ENCODE measurements around the gene MYRFL. TPM values are rescaled to one million over a fixed set of nuclear protein-coding genes. Genes with fewer than 3 reads are reported as not detected.

Gene MYRFL
- total RNA-seq, 4 donors from 2014 or later: not detected

- TF ChIP-seq EP300 (IDR thresholded peaks at IDR 0.05) (no peak), CTCF (IDR thresholded peaks at IDR 0.05) (no peak), POLR2A (IDR thresholded peaks at IDR 0.05; ENCODE audit: low read depth) (no peak), POLR2AphosphoS5 (IDR thresholded peaks at IDR 0.05) (no peak)
- H3K4me3 ChIP-seq: no peak overlapping the region
- no peak for DNase-seq (ENCODE audit: extremely low spot score)
- H3K36me3 ChIP-seq: no peaks in the 10 kb centered on the region
- intact Hi-C loops (cut with DNase I): no loop called here
- WGBS: 90% methylated on average over 6 of the region's 6 CpGs
- peaks cover 0 to 4% (median 2%) of the 10 kb centered on the region in 4 donors for H3K9me3 ChIP-seq
- H3K4me1 ChIP-seq: no peaks in the 10 kb centered on the region
- H3K27me3 ChIP-seq: no peaks in the 10 kb centered on the region
- H3K27ac ChIP-seq (replicated peaks in 1 of 4): no peak overlapping the region
Observed at GRCh38 chr12:69949311-69950002, 124.4 kb downstream of the MYRFL start.

- H3K27ac ChIP-seq (replicated peaks in 1 of 4): no peak overlapping the region
- H3K9me3 ChIP-seq: peaks cover 0 to 4% (median 2%) of the 10 kb centered on the region in 4 donors
- H3K27me3 ChIP-seq: no peaks in the 10 kb centered on the region
- H3K36me3 ChIP-seq: no peaks in the 10 kb centered on the region
- intact Hi-C loops (cut with DNase I): no loop called here
- TF ChIP-seq EP300 (IDR thresholded peaks at IDR 0.05): no peak
- TF ChIP-seq POLR2AphosphoS5 (IDR thresholded peaks at IDR 0.05): no peak
- no peak for TF ChIP-seq CTCF (IDR thresholded peaks at IDR 0.05)
- TF ChIP-seq POLR2A (IDR thresholded peaks at IDR 0.05; ENCODE audit: low read depth): no peak
- DNase-seq (ENCODE audit: extremely low spot score): no peak
- no peak overlapping the region for H3K4me3 ChIP-seq
- 90% methylated on average over 5 of the region's 5 CpGs for WGBS
- H3K4me1 ChIP-seq: no peaks in the 10 kb centered on the region
Observed at GRCh38 chr12:69951108-69951507, 126.1 kb downstream of the MYRFL start.

GRCh38 chr12:69952890-69953289, 127.9 kb downstream of the MYRFL start:
- TF ChIP-seq POLR2AphosphoS5 (IDR thresholded peaks at IDR 0.05) (no peak), CTCF (IDR thresholded peaks at IDR 0.05) (no peak), EP300 (IDR thresholded peaks at IDR 0.05) (no peak), POLR2A (IDR thresholded peaks at IDR 0.05; ENCODE audit: low read depth) (no peak)
- Histone ChIP-seq H3K4me3 (no peak overlapping the region), H3K9me3 (peaks cover 0 to 4% (median 2%) of the 10 kb centered on the region in 4 donors), H3K4me1 (no peaks in the 10 kb centered on the region), H3K27ac (replicated peaks in 1 of 4) (no peak overlapping the region), H3K36me3 (no peaks in the 10 kb centered on the region), H3K27me3 (no peaks in the 10 kb centered on the region)
- no peak for DNase-seq (ENCODE audit: extremely low spot score)
- WGBS: 92% methylated on average over 2 of the region's 2 CpGs
- intact Hi-C loops (cut with DNase I): no loop called here

- no peak overlapping the region for H3K27ac ChIP-seq (replicated peaks in 1 of 4)
- H3K4me1 ChIP-seq: no peaks in the 10 kb centered on the region
- H3K4me3 ChIP-seq: no peak overlapping the region
- TF ChIP-seq CTCF (IDR thresholded peaks at IDR 0.05) (no peak), EP300 (IDR thresholded peaks at IDR 0.05) (no peak), POLR2A (IDR thresholded peaks at IDR 0.05; ENCODE audit: low read depth) (no peak), POLR2AphosphoS5 (IDR thresholded peaks at IDR 0.05) (no peak)
- no peaks in the 10 kb centered on the region for H3K36me3 ChIP-seq
- intact Hi-C loops (cut with DNase I): no loop called here
- no peak for DNase-seq (ENCODE audit: extremely low spot score)
- H3K27me3 ChIP-seq: no peaks in the 10 kb centered on the region
- no peaks in the 10 kb centered on the region for H3K9me3 ChIP-seq
Observed at GRCh38 chr12:69961246-69961645, 136.2 kb downstream of the MYRFL start.

- no peak overlapping the region for H3K4me3 ChIP-seq
- peak in 1 of 2 donors; percentile 17 for TF ChIP-seq POLR2AphosphoS5 (IDR thresholded peaks at IDR 0.05)
- no peak for TF ChIP-seq POLR2A (IDR thresholded peaks at IDR 0.05; ENCODE audit: low read depth)
- no peaks in the 10 kb centered on the region for H3K9me3 ChIP-seq
- H3K27ac ChIP-seq (replicated peaks in 1 of 4): no peak overlapping the region
- WGBS: 41% methylated on average over 1 of the region's 1 CpG
- no peaks in the 10 kb centered on the region for H3K36me3 ChIP-seq
- no peak for DNase-seq (ENCODE audit: extremely low spot score)
- no peaks in the 10 kb centered on the region for H3K27me3 ChIP-seq
- H3K4me1 ChIP-seq: peaks cover 0 to 4% (median 0%) of the 10 kb centered on the region in 4 donors
- intact Hi-C loops (cut with DNase I): no loop called here
Observed at GRCh38 chr12:69966409-69966808, 141.4 kb downstream of the MYRFL start.
